NT2/D1 (cell line): ENCODE results near the gene NTMT2.

Experiments used
- SUZ12 ChIP-seq: IDR thresholded peaks from 2 replicates; pipeline ENCODE4 v1.6.1; 2011; ENCODE audit not compliant: insufficient read length, insufficient read depth; ENCODE audit errors: extremely low read depth
- YY1 ChIP-seq: IDR thresholded peaks from 2 replicates; pipeline ENCODE4 v1.6.1; 2011; ENCODE audit not compliant: insufficient read length, insufficient read depth
- ZNF274 ChIP-seq: IDR thresholded peaks from 2 replicates; pipeline ENCODE4 v1.6.1; 2011; ENCODE audit warnings: mild to moderate bottlenecking, low read depth, low read length

DNA sequence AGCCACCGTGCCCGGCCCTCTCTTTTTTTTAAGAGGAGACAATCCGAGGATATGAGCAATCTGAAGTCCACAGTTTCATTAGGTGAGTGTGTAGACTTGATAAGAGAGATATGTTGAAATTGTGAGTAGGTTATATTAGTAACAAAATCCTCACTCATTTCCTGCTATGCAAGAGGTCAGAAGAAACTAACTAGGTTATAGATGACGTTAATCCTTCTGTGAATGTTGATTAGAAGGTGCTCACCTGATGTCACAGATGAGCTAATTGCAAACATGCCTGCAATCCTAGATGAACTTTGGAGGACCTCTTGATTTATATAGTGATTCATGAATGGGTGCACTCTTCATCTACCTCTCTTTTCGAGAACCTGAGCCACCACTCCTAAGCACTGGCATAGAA is 29.3 kb downstream of the NTMT2 start:
- no peak for TF ChIP-seq YY1
- TF ChIP-seq ZNF274, result no peak
- TF ChIP-seq SUZ12, result no peak
